ENCODE measurements around the gene MAP3K13. TPM values are rescaled to one million over a fixed set of nuclear protein-coding genes. Genes with fewer than 3 reads are reported as not detected.

Gene MAP3K13
- total RNA-seq, 2 donors from 2014 or later: 34.0 to 46.9 TPM

GRCh38 chr3:185488465-185488864 lies 125.5 kb downstream of the MAP3K13 start:
- peaks cover 5% of the 10 kb centered on the region for H3K36me3 ChIP-seq
- no peak for TF ChIP-seq CTCF (IDR thresholded peaks at IDR 0.05)
- intact Hi-C loops (cut with DNase I): no loop called here
- H3K4me3 ChIP-seq: no peak overlapping the region
- no peak for DNase-seq
- peaks cover 3% of the 10 kb centered on the region for H3K4me1 ChIP-seq
- H3K9ac ChIP-seq (ENCODE audit: low read depth in 2 of 2, low read length in 2 of 2): no peak overlapping the region
- H3K27me3 ChIP-seq: no peaks in the 10 kb centered on the region
- H3K9me3 ChIP-seq: no peaks in the 10 kb centered on the region
- no peak overlapping the region for H3K27ac ChIP-seq

- TF ChIP-seq CTCF (IDR thresholded peaks at IDR 0.05): no peak
- Histone ChIP-seq H3K36me3 (peaks cover 5% of the 10 kb centered on the region), H3K4me1 (peaks cover 3% of the 10 kb centered on the region), H3K4me3 (no peak overlapping the region), H3K27me3 (no peaks in the 10 kb centered on the region), H3K9ac (ENCODE audit: low read depth in 2 of 2, low read length in 2 of 2) (no peak overlapping the region), H3K9me3 (no peaks in the 10 kb centered on the region), H3K27ac (no peak overlapping the region)
- peak; percentile 65 for DNase-seq
- intact Hi-C loops (cut with DNase I): no loop called here
Observed at GRCh38 chr3:185489462-185489861, 126.5 kb downstream of the MAP3K13 start.

GRCh38 chr3:185490241-185490640 lies 127.3 kb downstream of the MAP3K13 start:
- H3K27ac ChIP-seq: no peak overlapping the region
- no peak overlapping the region for H3K4me3 ChIP-seq
- no peaks in the 10 kb centered on the region for H3K9me3 ChIP-seq
- H3K9ac ChIP-seq (ENCODE audit: low read depth in 2 of 2, low read length in 2 of 2): no peak overlapping the region
- no peak for DNase-seq
- H3K36me3 ChIP-seq: peaks cover 5% of the 10 kb centered on the region
- intact Hi-C loops (cut with DNase I): no loop called here
- peaks cover 3% of the 10 kb centered on the region for H3K4me1 ChIP-seq
- H3K27me3 ChIP-seq: no peaks in the 10 kb centered on the region
- TF ChIP-seq CTCF (IDR thresholded peaks at IDR 0.05): no peak

GRCh38 chr3:185498503-185499396 lies 135.8 kb downstream of the MAP3K13 start, which contains the start of gene TMEM41A:
Gene TMEM41A (minus strand): TSS chr3:185499035. CDS start chr3:185498961, 74 bp downstream.
- peak; percentile 97 for DNase-seq
- Histone ChIP-seq H3K4me3 (peak within 1 kb of the TSS; percentile 79), H3K9ac (ENCODE audit: low read depth in 2 of 2, low read length in 2 of 2) (peak within 1 kb of the TSS; percentile 75 to 91), H3K36me3 (no peaks in the 10 kb centered on the region), H3K27ac (peak within 1 kb of the TSS; percentile 84), H3K4me1 (no peaks in the 10 kb centered on the region), H3K9me3 (no peaks in the 10 kb centered on the region), H3K27me3 (no peaks in the 10 kb centered on the region)
- intact Hi-C loops (cut with DNase I): no loop called here
- no peak for TF ChIP-seq CTCF (IDR thresholded peaks at IDR 0.05)

- DNase-seq: no peak
- TF ChIP-seq CTCF (IDR thresholded peaks at IDR 0.05): no peak
- H3K9me3 ChIP-seq: no peaks in the 10 kb centered on the region
- H3K27ac ChIP-seq: no peak overlapping the region
- no peak overlapping the region for H3K4me3 ChIP-seq
- no peaks in the 10 kb centered on the region for H3K4me1 ChIP-seq
- no peaks in the 10 kb centered on the region for H3K27me3 ChIP-seq
- intact Hi-C loops (cut with DNase I): loop anchor here (5.0 kb wide), 1 partner anchor 79 kb away; no protein-coding TSS in a partner anchor
- H3K36me3 ChIP-seq: no peaks in the 10 kb centered on the region
- H3K9ac ChIP-seq (ENCODE audit: low read depth in 2 of 2, low read length in 2 of 2): no peak overlapping the region
Observed at GRCh38 chr3:185502987-185503386, 140.1 kb downstream of the MAP3K13 start.

All from colonic mucosa (tissue), 4 donors.